ENCODE data around the gene SPDYE1.
A peak's percentile ranks its signal among the peaks of the same experiment; 100 is the strongest.

The SPDYE1 gene

DNA sequence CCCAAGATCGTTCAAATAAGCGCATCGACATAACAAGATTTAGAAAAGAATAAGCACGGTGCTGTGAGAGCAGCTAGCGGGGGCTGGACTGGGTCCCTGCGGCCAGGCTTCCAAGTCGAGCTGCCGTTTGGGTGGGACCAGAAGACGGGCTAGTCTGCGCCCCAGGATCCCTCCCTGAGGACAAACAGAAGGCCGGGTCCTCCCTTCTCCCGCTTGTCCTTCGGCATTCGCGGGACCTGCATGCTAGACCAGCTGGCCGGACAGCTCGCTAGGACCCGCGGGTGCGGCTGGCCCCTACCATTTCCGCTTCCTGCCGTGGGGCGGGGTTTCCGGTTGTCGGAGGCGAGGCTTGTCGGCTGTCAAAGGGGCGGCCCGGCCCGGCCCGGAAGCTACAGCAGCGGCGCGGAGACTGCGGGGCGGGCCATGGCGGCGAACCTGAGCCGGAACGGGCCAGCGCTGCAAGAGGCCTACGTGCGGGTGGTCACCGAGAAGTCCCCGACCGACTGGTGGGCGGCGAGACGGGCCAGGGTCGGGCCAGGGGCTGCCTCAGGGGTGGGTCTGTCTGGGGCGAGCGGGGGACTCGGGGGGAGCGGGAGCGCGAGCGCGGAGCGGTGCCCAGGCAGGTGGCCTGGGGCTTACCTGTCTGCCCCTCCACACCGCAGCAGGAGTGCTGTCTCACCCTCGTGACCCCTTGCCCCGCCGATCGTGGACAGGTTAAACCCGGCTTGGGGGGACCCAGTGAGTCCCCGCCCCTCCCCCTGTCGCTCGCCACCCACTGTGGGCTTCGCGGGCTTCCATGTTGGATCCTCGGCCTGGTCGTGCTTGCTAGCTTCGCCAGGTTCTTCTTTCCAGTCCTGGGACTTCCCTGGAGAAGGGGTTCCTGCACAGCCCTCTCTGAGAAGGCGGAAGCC, 46.9 kb downstream of the SPDYE1 start, which contains the start of gene DBNL:
Gene DBNL, plus strand, starts transcription at position 388 of the 911 bp plus-strand sequence. Its CDS starts 36 bp downstream, at position 424.
- DNase-seq: peak; percentile 96

DNA sequence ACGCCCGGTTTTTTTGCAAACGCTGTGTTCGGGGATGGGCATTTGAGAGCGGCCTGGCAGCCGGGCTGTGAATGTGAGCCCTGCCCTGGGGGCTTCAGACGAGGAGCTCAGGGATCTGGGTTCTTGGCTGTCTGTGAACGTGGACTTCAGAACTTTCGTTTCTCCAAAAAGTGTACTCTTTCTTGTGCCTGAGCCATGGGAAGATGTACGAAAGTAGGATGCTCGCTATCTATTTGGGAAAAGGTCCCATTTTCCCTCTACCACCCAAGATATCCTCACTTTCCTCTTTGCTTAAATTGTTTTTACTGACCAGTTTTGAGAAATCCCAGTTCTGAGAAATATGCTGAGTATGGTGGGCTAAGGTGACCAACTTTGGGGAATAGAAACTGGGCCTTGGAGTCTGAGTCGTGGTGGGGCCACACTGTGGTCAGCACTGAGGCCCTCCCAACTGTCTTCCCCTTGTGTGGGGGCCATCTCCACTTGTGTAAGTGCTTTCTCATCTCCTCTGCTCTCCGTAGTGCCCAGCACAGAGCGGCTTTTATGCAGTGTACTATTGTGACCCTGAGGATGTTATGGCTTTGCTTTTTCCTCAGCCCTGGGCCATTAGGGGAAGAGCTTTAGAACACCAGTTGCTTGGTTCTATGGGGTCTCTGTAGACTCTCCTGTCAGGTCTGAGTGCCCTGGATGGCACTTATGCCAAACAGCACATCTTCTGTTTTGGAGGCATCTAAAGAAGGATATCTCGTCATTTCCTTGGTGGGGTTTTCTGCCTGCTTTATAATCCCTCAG, 47.7 kb downstream of the SPDYE1 start:
- DNase-seq: no peak

DNA sequence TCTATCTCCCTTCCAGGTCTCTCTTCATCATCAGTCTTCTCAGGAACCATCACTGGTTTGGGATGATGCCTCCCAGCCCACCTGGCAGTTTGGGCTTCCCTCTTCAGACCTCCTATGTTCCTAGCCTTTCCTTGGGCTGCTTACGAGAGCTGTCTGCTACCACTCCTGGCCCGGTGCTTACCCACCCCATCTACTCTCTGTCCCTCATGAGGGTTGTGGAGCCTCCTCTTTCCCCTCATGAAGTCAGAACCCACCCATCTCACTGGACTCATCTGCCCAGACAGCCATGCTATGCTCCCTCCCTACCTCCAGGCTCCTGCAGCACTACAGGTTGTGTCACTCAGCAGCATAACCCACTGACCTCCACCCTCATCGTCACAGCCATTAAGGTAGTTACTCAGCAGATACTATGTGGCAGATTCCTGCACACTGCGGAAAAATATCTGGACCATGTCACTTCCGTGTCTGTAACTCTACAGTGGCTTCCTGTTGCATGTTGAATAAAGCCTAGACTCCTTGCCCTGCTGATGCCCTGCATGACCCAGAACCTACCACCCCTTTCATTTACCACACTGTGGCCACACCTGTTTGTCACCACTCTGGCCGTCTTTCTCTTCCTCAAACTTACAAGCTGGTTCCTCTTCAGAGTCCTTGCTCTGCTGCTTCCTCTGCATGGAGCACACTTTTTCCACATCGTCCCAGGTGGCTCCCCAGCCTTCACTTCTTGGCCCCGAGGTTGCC, 48.8 kb downstream of the SPDYE1 start:
- peak; percentile 45 for DNase-seq

DNA sequence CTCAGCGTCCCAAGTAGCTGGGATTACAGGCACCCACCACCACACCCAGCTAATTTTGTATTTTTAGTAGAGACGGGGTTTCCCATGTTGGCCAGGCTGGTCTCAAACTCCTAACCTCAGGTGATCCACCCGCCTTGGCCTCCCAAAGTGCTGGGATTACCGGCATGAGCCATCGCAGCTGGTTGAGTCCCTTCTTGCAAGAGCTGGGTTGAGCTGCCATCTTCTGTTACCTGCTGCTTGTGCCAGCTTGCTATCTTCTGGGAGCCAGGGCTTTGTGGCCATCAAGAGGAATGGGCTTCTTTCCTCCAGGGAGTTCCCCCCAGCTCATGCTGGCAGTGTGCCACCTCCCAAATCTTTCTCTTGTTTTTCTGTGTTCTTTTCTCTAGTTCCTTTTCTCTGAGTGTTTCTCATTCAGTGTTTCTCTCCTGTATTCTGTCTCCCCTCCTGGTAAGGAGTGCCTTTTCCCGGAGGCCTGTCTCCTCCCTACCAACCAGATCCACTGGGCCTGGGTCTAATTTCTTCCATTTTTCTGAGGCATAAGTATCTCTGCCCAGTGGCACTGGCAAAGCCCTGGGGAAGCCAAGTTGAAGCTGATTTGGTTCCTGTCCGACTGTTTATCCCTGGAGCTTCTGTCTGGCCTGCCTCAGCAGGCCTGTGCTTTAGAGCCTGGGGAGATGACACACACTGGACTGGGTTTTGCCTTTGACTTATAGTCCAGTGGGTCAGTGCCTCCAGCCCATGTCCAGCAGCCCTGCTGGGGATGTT, 50.5 kb downstream of the SPDYE1 start:
- no peak for DNase-seq

DNA sequence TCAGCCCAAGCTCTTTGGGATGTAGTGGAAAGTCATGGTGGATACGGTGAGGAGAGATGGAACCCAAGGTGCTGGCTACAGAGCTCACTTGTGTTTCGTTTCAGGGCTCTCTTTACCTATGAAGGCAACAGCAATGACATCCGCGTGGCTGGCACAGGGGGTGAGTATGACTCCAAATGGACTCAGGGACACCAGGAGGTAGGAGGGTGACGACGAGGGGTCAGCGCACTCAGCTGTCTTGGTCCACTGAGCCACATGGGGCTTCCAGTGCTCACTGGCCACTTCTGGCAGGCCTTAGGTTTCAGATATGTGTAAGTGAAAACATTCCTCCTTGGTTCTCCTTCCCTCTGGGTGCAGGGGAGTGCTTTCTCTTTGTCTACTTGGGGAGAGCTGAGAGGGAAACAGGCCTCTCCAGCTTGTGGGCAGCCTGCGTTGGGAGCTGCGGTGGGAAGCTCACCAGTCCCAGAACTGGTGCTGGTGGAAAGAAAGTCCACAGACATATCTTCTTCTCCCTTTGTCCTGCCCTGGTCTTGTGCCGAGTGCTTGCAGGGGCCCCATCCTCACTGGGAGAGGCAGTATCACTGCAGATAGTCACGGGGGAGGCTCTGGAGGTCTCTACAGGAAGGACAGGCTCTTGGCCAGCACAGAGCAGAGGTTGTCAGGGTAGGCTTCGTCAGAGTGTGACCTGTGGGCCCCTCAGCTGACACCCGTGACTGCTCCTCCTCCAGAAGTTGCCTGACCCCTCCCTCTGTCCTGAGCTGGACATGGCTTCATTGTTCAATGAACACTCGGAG, 52.6 kb downstream of the SPDYE1 start:
- no peak for DNase-seq

DNA sequence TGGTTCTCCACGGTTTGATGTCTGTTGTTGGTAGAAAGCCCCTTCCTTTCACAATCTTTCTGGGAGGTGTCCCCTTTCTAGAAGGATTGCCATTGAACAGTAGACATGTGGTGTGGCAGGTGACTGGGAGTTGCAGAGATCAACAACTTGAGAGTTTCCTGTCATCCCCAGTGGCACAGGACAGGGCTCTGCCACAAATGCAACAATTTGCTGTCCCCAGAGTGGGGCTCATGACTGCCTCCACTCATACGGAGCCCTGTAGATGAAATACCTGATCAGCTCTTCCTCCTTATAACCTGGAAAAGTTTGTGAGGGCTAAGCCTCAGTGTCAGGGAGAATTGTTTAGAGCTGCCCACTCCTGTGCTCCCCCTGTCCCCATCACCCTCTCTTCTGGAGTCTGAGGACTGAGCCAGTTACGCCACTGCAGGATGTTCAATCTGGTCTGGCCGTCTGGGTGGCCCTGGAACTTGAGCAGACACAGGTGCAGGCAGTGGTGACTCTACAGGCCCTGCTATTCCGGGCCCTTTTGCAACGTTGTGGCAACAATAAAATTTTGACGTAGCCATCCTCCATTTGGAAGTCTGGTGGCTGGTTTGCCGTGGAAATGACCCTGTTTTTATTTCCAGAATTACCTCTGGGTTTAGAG, 53.3 kb downstream of the SPDYE1 start:
- DNase-seq: no peak

DNA sequence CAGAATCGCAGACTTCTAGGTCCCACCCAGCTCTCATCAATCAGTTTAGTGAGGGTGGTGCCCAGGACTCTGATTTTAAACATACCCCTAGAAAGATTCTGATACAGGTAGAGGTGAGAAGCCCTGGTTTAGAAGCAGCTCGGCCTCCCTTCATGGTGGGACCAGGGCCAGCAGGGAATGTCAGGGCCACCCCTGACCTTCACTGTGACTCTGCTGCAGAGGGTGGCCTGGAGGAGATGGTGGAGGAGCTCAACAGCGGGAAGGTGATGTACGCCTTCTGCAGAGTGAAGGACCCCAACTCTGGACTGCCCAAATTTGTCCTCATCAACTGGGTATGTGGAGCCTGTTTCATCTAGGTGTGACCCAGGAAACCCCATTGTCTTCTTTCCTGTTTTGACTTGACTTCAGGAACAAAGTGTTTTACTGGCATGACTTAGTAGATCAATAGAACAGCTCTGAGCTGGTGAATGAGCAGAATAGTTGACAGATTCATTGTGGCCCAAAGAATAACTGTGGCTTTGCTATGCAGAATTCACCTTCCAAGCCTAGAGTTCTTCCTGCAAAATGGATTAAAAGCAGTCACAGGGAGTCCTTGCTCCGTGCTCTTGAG, 54.0 kb downstream of the SPDYE1 start:
- DNase-seq: no peak

DNA sequence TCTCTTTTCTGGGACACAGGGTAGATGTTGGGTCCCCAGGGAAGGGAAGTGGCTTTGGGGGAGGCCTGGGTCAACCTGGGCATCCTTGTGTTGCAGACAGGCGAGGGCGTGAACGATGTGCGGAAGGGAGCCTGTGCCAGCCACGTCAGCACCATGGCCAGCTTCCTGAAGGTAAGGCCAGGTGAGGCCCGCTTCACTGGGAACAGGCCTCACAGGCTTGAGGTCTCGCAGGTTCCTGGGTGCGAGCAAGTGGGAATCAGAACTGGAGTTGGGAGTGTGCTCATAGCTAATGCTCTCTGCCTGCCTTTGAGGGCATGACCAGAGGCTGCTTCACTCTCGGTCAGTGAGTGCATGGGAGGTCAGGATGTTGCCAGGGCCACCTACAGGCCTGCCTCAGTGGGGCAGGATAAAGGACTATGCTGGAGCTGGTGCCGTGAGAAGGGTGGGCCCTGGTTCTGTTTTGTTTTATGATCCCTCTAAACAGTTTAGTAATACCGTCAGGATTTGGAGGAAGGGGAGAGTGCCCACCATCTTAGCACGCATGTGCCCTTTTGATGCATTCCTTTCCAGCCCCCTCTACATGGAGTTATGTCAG, 55.2 kb downstream of the SPDYE1 start:
- DNase-seq: no peak

DNA sequence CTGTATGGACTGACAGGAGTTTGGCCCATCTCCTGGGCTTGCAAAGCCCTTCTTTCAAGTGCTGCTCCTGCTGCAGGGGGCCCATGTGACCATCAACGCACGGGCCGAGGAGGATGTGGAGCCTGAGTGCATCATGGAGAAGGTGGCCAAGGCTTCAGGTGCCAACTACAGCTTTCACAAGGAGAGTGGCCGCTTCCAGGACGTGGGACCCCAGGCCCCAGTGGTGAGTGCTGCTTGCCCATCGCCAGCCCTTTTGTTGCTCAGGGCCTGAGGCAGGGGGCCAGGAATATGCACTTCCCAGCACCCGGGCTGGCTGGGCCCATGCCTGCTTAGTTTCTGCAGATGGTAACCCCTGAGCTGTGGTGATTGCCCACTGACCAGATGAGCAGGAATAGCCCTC, 59.0 kb downstream of the SPDYE1 start:
- DNase-seq: no peak

DNA sequence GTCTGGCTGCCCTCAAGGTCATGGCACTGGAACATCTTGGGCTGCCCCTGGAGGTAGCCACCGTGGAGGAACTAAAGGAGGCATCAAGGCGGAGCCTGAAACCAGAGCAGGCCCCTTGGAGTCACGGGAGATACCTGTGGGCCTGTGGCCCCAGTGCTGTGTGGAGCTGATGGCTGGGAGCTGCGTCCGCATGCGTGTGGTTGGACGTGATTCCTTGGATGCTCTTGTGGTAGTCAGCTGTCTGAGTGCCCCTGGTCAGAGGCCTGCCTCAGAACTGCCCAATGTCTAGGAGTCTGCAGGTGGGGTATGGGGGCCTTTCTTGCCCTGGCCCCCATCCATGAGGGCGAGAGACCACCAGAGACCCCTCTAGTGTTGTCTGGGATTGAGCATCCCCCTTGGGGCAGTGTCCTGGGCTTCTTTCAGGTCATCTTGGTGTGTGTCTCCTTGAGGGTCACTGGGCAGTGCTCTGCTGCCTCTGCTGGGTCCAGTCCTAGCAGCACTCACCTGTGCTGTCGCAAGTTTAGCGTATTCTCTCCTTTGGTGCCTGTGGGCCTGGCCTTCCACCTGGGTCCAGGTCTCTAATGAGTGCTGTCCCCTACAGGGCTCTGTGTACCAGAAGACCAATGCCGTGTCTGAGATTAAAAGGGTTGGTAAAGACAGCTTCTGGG, 59.6 kb downstream of the SPDYE1 start:
- DNase-seq: no peak

DNA sequence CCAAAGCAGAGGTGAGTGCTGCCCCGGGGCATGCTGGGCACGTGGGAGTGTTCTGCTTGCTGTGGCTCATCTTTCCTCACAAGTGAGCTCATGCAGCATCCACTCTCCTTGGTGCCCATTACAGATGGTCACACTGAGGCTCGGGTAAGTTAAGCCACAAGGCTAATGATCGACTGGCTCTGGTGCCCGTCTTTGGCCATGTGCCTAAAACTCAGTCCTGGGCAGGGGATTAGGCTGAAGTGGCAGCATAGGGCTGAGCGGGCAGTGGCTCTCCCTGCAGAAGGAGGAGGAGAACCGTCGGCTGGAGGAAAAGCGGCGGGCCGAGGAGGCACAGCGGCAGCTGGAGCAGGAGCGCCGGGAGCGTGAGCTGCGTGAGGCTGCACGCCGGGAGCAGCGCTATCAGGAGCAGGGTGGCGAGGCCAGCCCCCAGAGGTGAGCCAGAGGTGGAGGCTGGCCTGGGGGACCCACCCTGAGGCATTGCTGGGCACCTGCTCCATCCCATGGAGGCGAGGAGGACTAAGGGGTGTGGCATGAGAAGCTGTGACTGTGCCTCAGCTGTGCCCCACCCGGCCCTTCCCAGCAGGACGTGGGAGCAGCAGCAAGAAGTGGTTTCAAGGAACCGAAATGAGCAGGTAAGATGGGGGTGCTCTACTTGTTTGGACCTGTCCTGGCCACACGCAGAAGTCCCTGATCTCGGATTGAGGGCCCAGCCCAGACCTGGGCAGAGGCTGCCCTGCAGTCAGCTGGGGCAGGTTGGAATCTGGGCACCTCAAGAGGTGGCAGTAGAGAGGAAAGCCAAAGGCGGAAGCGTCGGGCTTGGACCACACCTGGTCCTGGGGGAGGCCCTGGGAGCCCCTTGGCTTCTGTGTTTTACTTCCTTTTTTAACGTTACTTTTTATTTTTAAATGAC, 60.4 kb downstream of the SPDYE1 start:
- DNase-seq: no peak

DNA sequence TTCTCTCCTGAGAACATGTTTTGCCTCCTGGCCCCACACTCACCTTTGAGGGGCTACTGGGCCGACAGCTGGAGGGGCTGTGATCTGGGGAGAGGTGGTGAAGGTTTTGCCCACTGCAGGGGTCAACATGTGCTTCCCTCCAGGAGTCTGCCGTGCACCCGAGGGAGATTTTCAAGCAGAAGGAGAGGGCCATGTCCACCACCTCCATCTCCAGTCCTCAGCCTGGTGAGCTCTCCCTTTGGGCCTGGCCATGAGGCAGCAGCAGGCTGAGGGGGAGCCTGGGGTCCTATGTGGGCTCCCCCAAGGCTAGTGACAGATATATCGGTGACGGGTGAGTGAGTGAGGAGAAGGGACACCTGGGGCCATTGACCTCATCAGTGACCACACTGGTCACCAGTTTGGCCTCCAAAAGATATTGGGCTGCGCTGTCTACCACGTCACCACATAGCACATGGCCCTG, 61.1 kb downstream of the SPDYE1 start:
- DNase-seq: no peak

DNA sequence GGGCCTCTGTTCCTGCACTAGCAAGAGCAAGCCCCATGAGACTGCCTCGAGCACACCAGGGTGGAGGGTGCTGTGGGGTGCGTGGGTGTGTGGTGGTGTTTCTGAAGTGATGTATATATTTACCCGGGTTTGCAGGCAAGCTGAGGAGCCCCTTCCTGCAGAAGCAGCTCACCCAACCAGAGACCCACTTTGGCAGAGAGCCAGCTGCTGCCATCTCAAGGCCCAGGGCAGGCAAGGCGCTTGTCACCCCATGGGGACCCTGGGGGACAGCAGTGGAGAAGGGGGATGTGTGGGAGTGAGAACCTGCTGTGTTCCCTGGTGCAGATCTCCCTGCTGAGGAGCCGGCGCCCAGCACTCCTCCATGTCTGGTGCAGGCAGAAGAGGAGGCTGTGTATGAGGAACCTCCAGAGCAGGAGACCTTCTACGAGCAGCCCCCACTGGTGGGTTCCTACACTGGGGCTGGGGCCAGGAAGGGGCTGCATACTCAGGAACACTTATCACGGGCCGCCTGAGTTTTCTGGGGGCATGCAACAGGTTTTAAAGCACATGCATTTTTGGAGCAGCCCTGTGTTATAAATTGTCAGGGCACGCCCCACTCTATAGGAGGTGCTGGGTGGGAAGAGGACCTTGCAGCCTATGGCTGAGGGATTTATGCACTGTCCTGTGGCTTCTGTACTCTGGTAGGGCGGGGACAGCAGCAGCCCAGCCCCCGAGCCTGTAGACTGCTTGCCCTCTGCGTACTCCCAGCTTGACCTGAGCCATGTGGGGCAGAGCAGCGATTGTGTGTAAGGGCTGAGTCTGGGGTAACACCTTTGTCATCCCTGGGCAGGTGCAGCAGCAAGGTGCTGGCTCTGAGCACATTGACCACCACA, 61.8 kb downstream of the SPDYE1 start:
- peak; percentile 4 for DNase-seq
